Neuronal stem cell (in vitro differentiated cells): ENCODE measurements around the gene PTAFR.

Experiments
- DNase-seq: peaks from one replicate; pipeline ENCODE4 v3.0.0-alpha.2; 2013; ENCODE audit warnings: low spot score
- H2AFZ ChIP-seq: one replicate; pipeline ENCODE4 v1.6.1; 2013; ENCODE audit warnings: mild to moderate bottlenecking, low read length, inconsistent platforms
- H2AK5ac ChIP-seq: 2 replicates; pipeline ENCODE4 v1.6.1; 2013; ENCODE audit warnings: low read depth, mild to moderate bottlenecking, inconsistent platforms, low read length, moderate library complexity, mixed read lengths
- H2BK120ac ChIP-seq: 2 replicates; pipeline ENCODE4 v1.6.1; 2013; ENCODE audit warnings: low read depth, mild to moderate bottlenecking, inconsistent platforms, low read length, moderate library complexity, mixed read lengths
- H2BK12ac ChIP-seq: one replicate; pipeline ENCODE4 v1.6.1; 2013; ENCODE audit warnings: low read length, inconsistent platforms
- H2BK15ac ChIP-seq: 2 replicates; pipeline ENCODE4 v1.6.1; 2013; ENCODE audit warnings: mild to moderate bottlenecking, low read length, inconsistent platforms, mixed read lengths
- H2BK5ac ChIP-seq: one replicate; pipeline ENCODE4 v1.6.1; 2013; ENCODE audit warnings: inconsistent platforms, mild to moderate bottlenecking, low read length, moderate library complexity
- H3K14ac ChIP-seq: one replicate; pipeline ENCODE4 v1.6.1; 2013; ENCODE audit warnings: low read length, inconsistent platforms
- H3K18ac ChIP-seq: 2 replicates; pipeline ENCODE4 v1.6.1; 2013; ENCODE audit warnings: low read length, inconsistent platforms
- H3K23ac ChIP-seq: 2 replicates; pipeline ENCODE4 v1.6.1; 2013; ENCODE audit warnings: low read depth, mild to moderate bottlenecking, mixed read lengths, low read length, inconsistent platforms; ENCODE audit not compliant: poor library complexity
- H3K27ac ChIP-seq: replicated peaks from 3 replicates; pipeline ENCODE4 v1.5.1; 2013; ENCODE audit warnings: low read length, inconsistent platforms
- H3K27me3 ChIP-seq, 3 experiments: 2 replicates each; pipeline ENCODE4 v1.6.1; 2013; ENCODE audit warnings: low read length in 3 of 3, mild to moderate bottlenecking in 2 of 3, inconsistent platforms in 1 of 3, low read depth in 1 of 3, mixed read lengths in 1 of 3, moderate library complexity in 1 of 3; ENCODE audit not compliant: control insufficient read depth in 3 of 3, insufficient read depth in 3 of 3
- H3K36me3 ChIP-seq, 2 donors: replicated peaks in 1 of 2; 2 replicates each; pipeline ENCODE4 v1.6.1; 2013; ENCODE audit warnings: low read length in 2 of 2; ENCODE audit not compliant: control insufficient read depth in 2 of 2, insufficient read depth in 2 of 2
- H3K4ac ChIP-seq: 2 replicates; pipeline ENCODE4 v1.6.1; 2013; ENCODE audit warnings: inconsistent platforms, mild to moderate bottlenecking, low read length, moderate library complexity
- H3K4me1 ChIP-seq, 2 donors: 1 replicate in 1 of 2; 2 replicates in 1 of 2; pipeline ENCODE4 v1.6.1; 2013; ENCODE audit warnings: low read length in 2 of 2, low read depth in 1 of 2; ENCODE audit not compliant: control insufficient read depth in 2 of 2, insufficient read depth in 1 of 2
- H3K4me2 ChIP-seq: one replicate; pipeline ENCODE4 v1.6.1; 2013; ENCODE audit warnings: mild to moderate bottlenecking, low read length, inconsistent platforms; ENCODE audit not compliant: insufficient read depth, poor library complexity, severe bottlenecking
- H3K4me3 ChIP-seq, 2 donors: 2 replicates each; pipeline ENCODE4 v1.5.1; 2013; ENCODE audit warnings: low read length in 2 of 2, mild to moderate bottlenecking in 2 of 2, inconsistent platforms in 1 of 2, moderate library complexity in 1 of 2
- H3K79me1 ChIP-seq: one replicate; pipeline ENCODE4 v1.6.1; 2013; ENCODE audit warnings: low read depth, mild to moderate bottlenecking, inconsistent platforms, low read length, moderate library complexity
- H3K9ac ChIP-seq: one replicate; pipeline ENCODE4 v1.6.1; 2013; ENCODE audit warnings: mild to moderate bottlenecking, low read depth, low read length, inconsistent platforms; ENCODE audit not compliant: poor library complexity
- H3K9me3 ChIP-seq, 2 donors: replicated peaks in 1 of 2; 2 replicates each; pipeline versions ENCODE3 to v1.6.1; 2013; ENCODE audit warnings: low read length in 2 of 2, mild to moderate bottlenecking in 2 of 2, inconsistent platforms in 1 of 2, low read depth in 1 of 2, mixed read lengths in 1 of 2, moderate library complexity in 1 of 2; ENCODE audit not compliant: control insufficient read depth in 2 of 2, insufficient read depth in 1 of 2
- H4K8ac ChIP-seq: one replicate; pipeline ENCODE4 v1.6.1; 2013; ENCODE audit warnings: low read depth, mild to moderate bottlenecking, inconsistent platforms, low read length, moderate library complexity
- H4K91ac ChIP-seq: one replicate; pipeline ENCODE4 v1.6.1; 2013; ENCODE audit warnings: low read length, low read depth, mild to moderate bottlenecking, inconsistent platforms; ENCODE audit not compliant: poor library complexity
- WGBS, 2 donors: extraction: QIAGEN DNeasy Blood & Tissue Kit; methylation state at CpG; one replicate each; pipeline ENCODE4 v1.1.7; 2013; ENCODE audit warnings: missing lambda C conversion rate in 2 of 2, mixed read lengths in 1 of 2; ENCODE audit not compliant: insufficient read length in 2 of 2, insufficient replicate concordance in 1 of 2; ENCODE audit errors: extremely low coverage in 2 of 2; 5-methylcytosine and 5-hydroxymethylcytosine counted together

Gene PTAFR

DNA sequence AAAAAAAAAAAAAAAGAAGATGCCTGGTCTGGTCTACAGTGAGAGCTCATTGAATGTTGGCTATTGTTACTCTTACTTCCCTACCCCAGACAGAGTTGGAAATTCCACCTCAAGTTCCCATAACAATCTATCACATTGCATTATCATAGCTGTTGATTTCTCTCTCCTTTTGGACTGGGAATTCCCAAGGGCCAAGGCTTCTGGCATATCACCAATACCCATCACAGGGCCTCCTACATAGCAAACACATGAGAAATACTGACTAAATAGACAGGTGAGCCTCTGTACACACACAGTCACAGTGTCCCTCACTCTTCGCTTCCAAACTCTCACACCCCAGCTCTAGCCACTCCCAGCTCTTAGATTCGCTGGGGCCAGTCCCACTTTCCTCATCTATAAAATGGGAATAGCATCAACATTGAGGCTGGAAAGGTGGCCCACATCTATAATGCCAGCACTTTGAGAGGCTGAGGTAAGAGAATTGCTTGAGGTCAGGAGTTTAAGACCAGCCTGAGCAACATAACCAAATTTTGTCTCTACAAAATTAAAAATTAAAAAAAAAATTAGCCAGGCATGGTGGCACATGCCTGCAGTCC is 6.4 kb downstream of the PTAFR start:
- DNase-seq = no peak
- Histone ChIP-seq H3K36me3 (no peaks in the 10 kb centered on the region), H3K4me1 (peaks cover 5 to 9% of the 10 kb centered on the region in 2 donors), H4K91ac (no peak overlapping the region), H4K8ac (no peak overlapping the region), H2BK12ac (no peak overlapping the region), H2BK15ac (no peak overlapping the region), H3K9ac (no peak overlapping the region), H3K23ac (no peak overlapping the region), H3K4me3 (no peak overlapping the region), H2BK5ac (no peak overlapping the region), H3K27ac (no peak overlapping the region), H2BK120ac (no peak overlapping the region), H3K18ac (no peak overlapping the region), H3K9me3 (no peaks in the 10 kb centered on the region), H3K79me1 (no peaks in the 10 kb centered on the region), H2AFZ (no peak overlapping the region), H2AK5ac (no peak overlapping the region), H3K4ac (no peak overlapping the region), H3K27me3 (no peaks in the 10 kb centered on the region), H3K4me2 (no peak overlapping the region), H3K14ac (no peak overlapping the region)
- no CpG with 5 or more reads among the region's 2 CpGs for WGBS, 2 donors

DNA sequence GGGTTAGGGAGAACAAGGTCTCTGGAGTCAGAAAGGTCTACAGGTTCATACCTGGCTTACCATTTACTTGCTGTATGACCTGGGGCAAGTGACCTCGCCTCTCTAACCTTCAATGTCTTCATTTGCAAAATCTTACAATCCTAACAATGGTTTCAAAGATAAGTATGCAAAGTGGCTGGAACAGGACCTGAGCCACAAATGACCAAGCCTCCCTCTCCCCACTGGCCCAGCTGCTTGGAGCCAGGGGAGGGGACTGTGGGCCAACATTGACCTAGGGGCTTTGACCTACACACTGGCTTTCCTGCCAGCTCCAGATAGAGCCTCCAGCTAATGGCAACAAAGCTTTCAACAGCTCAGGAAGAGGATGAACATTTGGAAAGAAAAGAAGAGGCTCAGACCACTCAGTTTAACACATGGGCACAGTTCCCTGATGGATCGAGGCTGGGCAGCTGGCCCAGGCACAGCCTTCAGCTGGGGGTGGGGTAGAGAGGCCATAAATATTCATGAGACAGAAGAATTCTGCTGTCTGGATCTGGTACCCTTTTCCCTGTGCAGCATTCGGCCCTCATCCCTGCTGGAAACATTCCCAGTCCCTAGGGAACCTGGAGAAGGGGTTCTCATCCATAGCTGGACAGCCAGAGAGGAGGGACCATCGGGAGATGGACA is 12.9 kb downstream of the PTAFR start:
- no peak overlapping the region for H3K4me2 ChIP-seq
- no peak overlapping the region for H3K4ac ChIP-seq
- H2BK12ac ChIP-seq = no peak overlapping the region
- no peak overlapping the region for H3K18ac ChIP-seq
- WGBS, 2 donors = no CpG with 5 or more reads among the region's 4 CpGs
- H4K8ac ChIP-seq = no peak overlapping the region
- H2AK5ac ChIP-seq = no peak overlapping the region
- H3K27me3 ChIP-seq = no peaks in the 10 kb centered on the region
- H3K9ac ChIP-seq = no peak overlapping the region
- peak overlapping the region; percentile 88 for H2BK5ac ChIP-seq
- peaks cover 3 to 15% of the 10 kb centered on the region in 2 donors for H3K4me1 ChIP-seq
- H3K14ac ChIP-seq = no peak overlapping the region
- H3K36me3 ChIP-seq = no peaks in the 10 kb centered on the region
- H3K9me3 ChIP-seq = no peaks in the 10 kb centered on the region
- H2BK120ac ChIP-seq = no peak overlapping the region
- no peaks in the 10 kb centered on the region for H3K79me1 ChIP-seq
- H3K4me3 ChIP-seq = no peak overlapping the region
- no peak overlapping the region for H2BK15ac ChIP-seq
- peak overlapping the region; percentile 39 for H2AFZ ChIP-seq
- DNase-seq = no peak
- H3K23ac ChIP-seq = no peak overlapping the region
- no peak overlapping the region for H3K27ac ChIP-seq
- no peak overlapping the region for H4K91ac ChIP-seq

DNA sequence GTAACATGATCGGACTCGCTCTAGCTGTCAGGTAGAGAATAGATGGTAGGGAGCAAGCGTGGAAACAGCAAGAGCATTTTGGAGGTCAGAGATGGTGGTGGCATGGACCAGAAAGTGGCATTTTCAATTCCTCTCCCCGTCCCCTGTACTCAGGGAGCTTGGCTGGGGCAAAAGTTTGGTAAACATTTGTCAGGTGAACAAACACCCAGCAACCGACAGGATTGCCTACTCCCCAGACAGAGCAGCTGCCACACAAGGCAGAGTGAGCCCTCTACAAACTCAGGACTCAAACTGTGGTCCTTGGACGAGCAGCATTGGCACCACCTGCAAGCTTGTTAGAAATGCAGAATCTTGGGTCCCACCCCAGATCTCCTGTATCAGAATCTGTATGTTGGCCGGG is 14.3 kb downstream of the PTAFR start:
- WGBS, 2 donors = no CpG with 5 or more reads among the region's 7 CpGs
- Histone ChIP-seq H3K4ac (no peak overlapping the region), H2BK12ac (no peak overlapping the region), H3K27me3 (no peaks in the 10 kb centered on the region), H3K4me3 (no peak overlapping the region), H2AFZ (no peak overlapping the region), H2BK15ac (no peak overlapping the region), H3K27ac (no peak overlapping the region), H3K36me3 (no peaks in the 10 kb centered on the region), H4K8ac (no peak overlapping the region), H3K14ac (no peak overlapping the region), H3K4me1 (peaks cover 3 to 15% of the 10 kb centered on the region in 2 donors), H3K79me1 (no peaks in the 10 kb centered on the region), H3K18ac (no peak overlapping the region), H3K9me3 (no peaks in the 10 kb centered on the region), H2AK5ac (no peak overlapping the region), H2BK120ac (no peak overlapping the region), H4K91ac (no peak overlapping the region), H3K23ac (no peak overlapping the region), H3K4me2 (no peak overlapping the region), H3K9ac (no peak overlapping the region), H2BK5ac (no peak overlapping the region)
- DNase-seq = no peak

DNA sequence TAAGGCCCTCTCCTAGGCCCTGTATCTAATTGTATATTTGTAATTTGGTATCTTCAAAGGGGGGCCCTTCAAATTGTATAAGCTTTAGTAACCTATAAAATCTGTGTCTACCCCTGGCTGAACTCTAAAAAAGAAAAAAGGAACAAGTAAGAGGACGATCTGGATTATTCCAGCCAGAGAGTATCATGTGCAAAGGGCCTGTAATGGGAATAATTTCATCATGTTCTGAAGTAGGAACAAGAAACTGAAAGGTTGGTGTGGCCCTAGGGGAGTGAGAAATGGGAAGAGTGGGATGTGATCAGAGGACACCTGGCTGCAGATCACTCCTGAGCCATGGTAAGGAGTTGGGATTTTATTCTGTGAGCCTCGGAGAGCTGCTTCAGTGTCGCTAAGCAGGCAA is 14.7 kb downstream of the PTAFR start:
- Histone ChIP-seq H2BK120ac (no peak overlapping the region), H3K23ac (no peak overlapping the region), H2BK15ac (no peak overlapping the region), H2BK5ac (no peak overlapping the region), H3K79me1 (no peaks in the 10 kb centered on the region), H3K4me3 (no peak overlapping the region), H2AFZ (no peak overlapping the region), H3K18ac (no peak overlapping the region), H3K4me2 (no peak overlapping the region), H2AK5ac (no peak overlapping the region), H3K4ac (no peak overlapping the region), H4K91ac (no peak overlapping the region), H3K14ac (no peak overlapping the region), H2BK12ac (no peak overlapping the region), H3K9ac (no peak overlapping the region), H3K4me1 (peaks cover 3 to 15% of the 10 kb centered on the region in 2 donors), H4K8ac (no peak overlapping the region), H3K27me3 (no peaks in the 10 kb centered on the region), H3K36me3 (no peaks in the 10 kb centered on the region), H3K9me3 (no peaks in the 10 kb centered on the region), H3K27ac (no peak overlapping the region)
- WGBS, 2 donors = no CpG with 5 or more reads among the region's 3 CpGs
- DNase-seq = no peak
